Endothelial cell of umbilical vein (primary cell): Measurements from ENCODE around the gene CIC. TPM values are rescaled to one million over a fixed set of nuclear protein-coding genes. Genes with fewer than 3 reads are reported as not detected.

Source experiments
- BruUV-seq: library from RNA; stranded (reverse); fragments of 400-500 nt; replicated peaks from 2 replicates; lab custom pipeline; 2021; lab: Mats Ljungman, UMichigan
- CTCF ChIA-PET: fragments of 300-600, 350-600 bp; sonication (Branson Sonifier 250); formaldehyde crosslinking; loops from one replicate; lab custom pipeline; 2021; ENCODE audit warnings: antibody characterized with exemption, inconsistent platforms; lab: Charles Lee
- POLR2A ChIA-PET: fragments of 300-600, 350-600 bp; sonication (Branson Sonifier 250); formaldehyde crosslinking; loops from one replicate; lab custom pipeline; 2021; ENCODE audit warnings: antibody characterized with exemption, inconsistent platforms; lab: Charles Lee
- DNase-seq: peaks from one replicate; pipeline ENCODE4 v3.0.0-alpha.2; 2011; ENCODE audit warnings: low read depth, low spot score
- FAIRE-seq: peaks from 2 replicates; lab custom pipeline; 2011; peaks lifted over from hg19 to GRCh38; lab: Jason Lieb, UNC
- H2AFZ ChIP-seq: 2 replicates; pipeline ENCODE4 v1.6.0; 2012; ENCODE audit warnings: low read depth, low read length, control low read depth, inconsistent platforms
- H3K27ac ChIP-seq: 2 replicates; pipeline ENCODE4 v1.5.1; 2011; ENCODE audit warnings: low read depth, mild to moderate bottlenecking, control low read depth, low read length, moderate library complexity; ENCODE audit not compliant: insufficient read depth
- H3K27me3 ChIP-seq, 2 experiments: 2 replicates each; pipeline versions ENCODE4 v1.6.0 to v1.6.1; 2011; ENCODE audit warnings: low read length in 2 of 2, mixed read lengths in 1 of 2; ENCODE audit not compliant: control insufficient read depth in 2 of 2, insufficient read depth in 2 of 2
- H3K36me3 ChIP-seq, 2 experiments: 2 replicates in 1 of 2; 3 replicates in 1 of 2; pipeline ENCODE4 v1.5.1; 2011; ENCODE audit warnings: low read length in 2 of 2, mild to moderate bottlenecking in 1 of 2, moderate library complexity in 1 of 2; ENCODE audit not compliant: control insufficient read depth in 2 of 2, insufficient read depth in 2 of 2; ENCODE audit errors: extremely low read depth in 1 of 2
- H3K4me1 ChIP-seq: 3 replicates; pipeline ENCODE4 v1.5.1; 2011; ENCODE audit warnings: mild to moderate bottlenecking, low read length; ENCODE audit not compliant: control insufficient read depth, insufficient read depth; ENCODE audit errors: extremely low read depth
- H3K4me2 ChIP-seq: 2 replicates; pipeline ENCODE4 v1.6.1; 2011; ENCODE audit warnings: low read length, control low read depth, mixed read lengths; ENCODE audit not compliant: insufficient read depth
- H3K4me3 ChIP-seq, 3 experiments: fragments of 200-600 bp in 1 of 3; sonication (generic), shearing (Covaris generic) in 1 of 3; replicated peaks in 1 of 3; 2 replicates each; pipeline ENCODE4 v1.5.1; 2011 to 2016; ENCODE audit warnings: control low read depth in 3 of 3, low read length in 3 of 3, mild to moderate bottlenecking in 2 of 3, inconsistent platforms in 1 of 3, low read depth in 1 of 3, moderate library complexity in 1 of 3; ENCODE audit not compliant: insufficient read depth in 1 of 3
- H3K79me2 ChIP-seq: 2 replicates; pipeline ENCODE4 v1.6.0; 2012; ENCODE audit warnings: low read length, inconsistent platforms; ENCODE audit not compliant: control insufficient read depth, insufficient read depth
- H3K9ac ChIP-seq: replicated peaks from 2 replicates; pipeline ENCODE3; 2011; ENCODE audit warnings: low read length, control low read depth; ENCODE audit not compliant: insufficient read depth; ENCODE audit errors: extremely low read depth
- H3K9me1 ChIP-seq: replicated peaks from 3 replicates; pipeline ENCODE4 v1.6.0; 2011; ENCODE audit warnings: mild to moderate bottlenecking, low read length; ENCODE audit not compliant: control insufficient read depth, insufficient read depth; ENCODE audit errors: extremely low read depth
- H3K9me3 ChIP-seq: replicated peaks from 2 replicates; pipeline ENCODE4 v1.5.1; 2012; ENCODE audit warnings: low read length, inconsistent platforms; ENCODE audit not compliant: control insufficient read depth, insufficient read depth
- H4K20me1 ChIP-seq: replicated peaks from 2 replicates; pipeline ENCODE3; 2011; ENCODE audit warnings: mild to moderate bottlenecking, low read length; ENCODE audit not compliant: control insufficient read depth, insufficient read depth; ENCODE audit errors: extremely low read depth
- CTCF ChIP-seq, 2 donors: IDR thresholded peaks; 1 replicate in 1 of 2; 2 replicates in 1 of 2; pipeline ENCODE4 v1.5.1; 2011; ENCODE audit warnings: low read length in 2 of 2, mild to moderate bottlenecking in 2 of 2, moderate library complexity in 2 of 2, control low read depth in 1 of 2, inconsistent platforms in 1 of 2, low read depth in 1 of 2; ENCODE audit not compliant: insufficient read depth in 1 of 2; ENCODE audit errors: extremely low read depth in 1 of 2
- EZH2 ChIP-seq: IDR thresholded peaks from 2 replicates; pipeline ENCODE4 v1.6.1; 2012; ENCODE audit warnings: borderline replicate concordance, low read depth, mild to moderate bottlenecking, moderate library complexity, low read length, inconsistent platforms; ENCODE audit not compliant: severe bottlenecking
- FOS ChIP-seq: IDR thresholded peaks from 2 replicates; pipeline ENCODE4 v1.6.1; 2011; ENCODE audit warnings: mild to moderate bottlenecking, low read length, moderate library complexity, borderline replicate concordance; ENCODE audit not compliant: insufficient read depth
- GATA2 ChIP-seq: IDR thresholded peaks from 2 replicates; pipeline ENCODE4 v1.7.0; 2011; ENCODE audit warnings: low read depth, mild to moderate bottlenecking, moderate library complexity, mixed read lengths, low read length; ENCODE audit not compliant: insufficient read length, insufficient read depth
- JUN ChIP-seq: IDR thresholded peaks from 2 replicates; pipeline ENCODE4 v1.6.1; 2011; ENCODE audit warnings: borderline replicate concordance, low read depth; ENCODE audit not compliant: insufficient read length, insufficient read depth
- MAX ChIP-seq: IDR thresholded peaks from 2 replicates; pipeline ENCODE4 v1.6.1; 2011; ENCODE audit not compliant: insufficient read depth, insufficient read length
- MYC ChIP-seq: IDR thresholded peaks from one replicate; pipeline ENCODE4 v1.6.1; 2011; ENCODE audit warnings: mild to moderate bottlenecking, low read depth, low read length
- POLR2A ChIP-seq: IDR thresholded peaks from 2 replicates; pipeline ENCODE4 v1.6.1; 2012; ENCODE audit warnings: low read depth, mild to moderate bottlenecking, control low read depth, low read length
- POLR2AphosphoS5 ChIP-seq: IDR thresholded peaks from 2 replicates; pipeline ENCODE4 v1.6.1; 2012; ENCODE audit warnings: low read depth, mild to moderate bottlenecking, control low read depth, low read length, moderate library complexity; ENCODE audit not compliant: insufficient read depth
- dilution Hi-C: fragments of 300-500 bp; cut with MboI; formaldehyde crosslinking; loops from one replicate; pipeline ENCODE4 v1.15.0; 2019; ENCODE audit warnings: low sequenced_read_pairs; ENCODE audit not compliant: extremely low pct_ligation_motif_present
- intact Hi-C: fragments of 100-400 bp; cut with micrococcal nuclease; formaldehyde crosslinking; loops from one replicate; pipeline ENCODE4 v1.10.0; 2022
- polyA plus RNA-seq, 4 experiments: library from polyadenylated mRNA; depleted of rRNA in 3 of 4; stranded (reverse) in 3 of 4; unstranded in 1 of 4; fragments of >200 nt; gene quantifications; 2 replicates each; pipeline versions ENCODE4 v1.2.1 to v1.2.3, GENCODE V29; 2011 to 2012; ENCODE audit warnings: missing spikeins in 1 of 4
- total RNA-seq: library from RNA; stranded (reverse); gene quantifications from 2 replicates; pipeline ENCODE4 v1.2.3, GENCODE V29; 2021

The CIC gene
- total and polyA plus RNA-seq, 2 donors (not counting 3 experiments of a cell fraction or from before 2014, with no cell fraction given): 18.4 to 86.0 TPM

GRCh38 chr19:42294471-42295137 lies 25.6 kb downstream of the CIC start:
- Histone ChIP-seq H3K9me1 (no peaks in the 10 kb centered on the region), H3K4me2 (no peak overlapping the region), H3K9ac (no peak overlapping the region), H3K4me3 (no peak overlapping the region), H3K9me3 (no peaks in the 10 kb centered on the region), H4K20me1 (no peaks in the 10 kb centered on the region), H3K36me3 (peaks cover 14 to 58% of the 10 kb centered on the region in 2 experiments), H3K4me1 (no peaks in the 10 kb centered on the region), H3K79me2 (no peaks in the 10 kb centered on the region), H3K27me3 (no peaks in the 10 kb centered on the region), H2AFZ (no peak overlapping the region), H3K27ac (no peak overlapping the region)
- DNase-seq (no peak), FAIRE-seq (no peak)
- dilution Hi-C loops: no loop called here
- CTCF ChIA-PET: interaction anchor here (1.0 to 6.7 kb wide), 3 partner anchors 16 to 51 kb away, joined by 4 to 60 read pairs (median 8); no protein-coding TSS in a partner anchor
- POLR2A ChIA-PET: no interaction called here
- no TSS peak for BruUV-seq
- intact Hi-C loops: no loop called here
- no peak for TF ChIP-seq CTCF (IDR thresholded peaks at IDR 0.05; ENCODE audit: extremely low read depth in 1 of 2, insufficient read depth in 1 of 2, low read depth in 1 of 2, low read length in 2 of 2)

- CTCF ChIA-PET: interaction anchor here (1.0 to 6.7 kb wide), 3 partner anchors 17 to 51 kb away, joined by 4 to 60 read pairs (median 8); no protein-coding TSS in a partner anchor
- Histone ChIP-seq H4K20me1 (no peaks in the 10 kb centered on the region), H3K4me2 (no peak overlapping the region), H3K36me3 (peaks cover 8 to 52% of the 10 kb centered on the region in 2 experiments), H3K9me1 (no peaks in the 10 kb centered on the region), H3K27me3 (no peaks in the 10 kb centered on the region), H3K4me1 (no peaks in the 10 kb centered on the region), H3K27ac (no peak overlapping the region), H3K9me3 (no peaks in the 10 kb centered on the region), H3K9ac (no peak overlapping the region), H3K79me2 (no peaks in the 10 kb centered on the region), H2AFZ (no peak overlapping the region), H3K4me3 (no peak overlapping the region)
- dilution Hi-C loops: no loop called here
- POLR2A ChIA-PET: no interaction called here
- DNase-seq (no peak), FAIRE-seq (no peak)
- TF ChIP-seq FOS: no peak
- no peak for TF ChIP-seq CTCF (IDR thresholded peaks at IDR 0.05; ENCODE audit: extremely low read depth in 1 of 2, insufficient read depth in 1 of 2, low read depth in 1 of 2, low read length in 2 of 2)
- no peak for TF ChIP-seq POLR2AphosphoS5
- TF ChIP-seq JUN: no peak
- TF ChIP-seq GATA2: no peak
- TF ChIP-seq MAX: no peak
- no peak for TF ChIP-seq EZH2
- no peak for TF ChIP-seq POLR2A
- no peak for TF ChIP-seq MYC
- TSS peak; percentile 22 for BruUV-seq
- intact Hi-C loops: no loop called here
Observed at GRCh38 chr19:42295342-42295741, 26.3 kb downstream of the CIC start.
